Epithelial cell of proximal tubule (primary cell): ENCODE results near the gene HDAC4. TPM values are rescaled to one million over a fixed set of nuclear protein-coding genes. Genes with fewer than 3 reads are reported as not detected.

Experiments used
- DNase-seq: peaks from one replicate; pipeline ENCODE4 v3.0.0-alpha.2; 2011; ENCODE audit warnings: low read depth
- H3K4me3 ChIP-seq: 2 replicates; pipeline ENCODE4 v1.5.1; 2011; ENCODE audit warnings: low read depth, mild to moderate bottlenecking, low read length
- CTCF ChIP-seq: conservative IDR thresholded peaks from 2 replicates; pipeline ENCODE4 v1.5.1; 2012; ENCODE audit warnings: low read depth, mild to moderate bottlenecking, low read length
- total RNA-seq: library from RNA; depleted of rRNA; stranded (reverse); fragments of >200 nt; gene quantifications from 2 replicates; pipeline ENCODE4 v1.2.3, GENCODE V29; 2015

HDAC4 gene
- total RNA-seq, 1 donor from 2014 or later: 23.2 TPM

GRCh38 chr2:239157269-239157668 is 243.6 kb downstream of the HDAC4 start:
- no peak for TF ChIP-seq CTCF
- no peak for DNase-seq
- no peak overlapping the region for H3K4me3 ChIP-seq

GRCh38 chr2:239156516-239157265 is 244.1 kb downstream of the HDAC4 start:
- no peak for DNase-seq
- TF ChIP-seq CTCF: no peak
- H3K4me3 ChIP-seq: no peak overlapping the region

GRCh38 chr2:239155806-239156480 is 244.9 kb downstream of the HDAC4 start:
- no peak for TF ChIP-seq CTCF
- DNase-seq: no peak
- no peak overlapping the region for H3K4me3 ChIP-seq

GRCh38 chr2:239154971-239155805 is 245.6 kb downstream of the HDAC4 start:
- TF ChIP-seq CTCF: no peak
- no peak overlapping the region for H3K4me3 ChIP-seq
- no peak for DNase-seq

- TF ChIP-seq CTCF: no peak
- DNase-seq: no peak
- no peak overlapping the region for H3K4me3 ChIP-seq
Observed at GRCh38 chr2:239153806-239154591, 246.8 kb downstream of the HDAC4 start.

- no peak for TF ChIP-seq CTCF
- no peak for DNase-seq
- H3K4me3 ChIP-seq: no peak overlapping the region
Observed at GRCh38 chr2:239152916-239153305, 247.9 kb downstream of the HDAC4 start.
